GM21576 (cell line): ENCODE measurements around the gene HOXB3.

Experiments used
- ATAC-seq: cut with Tn5 transposase; IDR thresholded peaks from one replicate; pipeline ENCODE4 v1.9.1; 2021; ENCODE audit warnings: mild to moderate bottlenecking, moderate library complexity; ENCODE audit not compliant: unreplicated experiment

Gene HOXB3

DNA sequence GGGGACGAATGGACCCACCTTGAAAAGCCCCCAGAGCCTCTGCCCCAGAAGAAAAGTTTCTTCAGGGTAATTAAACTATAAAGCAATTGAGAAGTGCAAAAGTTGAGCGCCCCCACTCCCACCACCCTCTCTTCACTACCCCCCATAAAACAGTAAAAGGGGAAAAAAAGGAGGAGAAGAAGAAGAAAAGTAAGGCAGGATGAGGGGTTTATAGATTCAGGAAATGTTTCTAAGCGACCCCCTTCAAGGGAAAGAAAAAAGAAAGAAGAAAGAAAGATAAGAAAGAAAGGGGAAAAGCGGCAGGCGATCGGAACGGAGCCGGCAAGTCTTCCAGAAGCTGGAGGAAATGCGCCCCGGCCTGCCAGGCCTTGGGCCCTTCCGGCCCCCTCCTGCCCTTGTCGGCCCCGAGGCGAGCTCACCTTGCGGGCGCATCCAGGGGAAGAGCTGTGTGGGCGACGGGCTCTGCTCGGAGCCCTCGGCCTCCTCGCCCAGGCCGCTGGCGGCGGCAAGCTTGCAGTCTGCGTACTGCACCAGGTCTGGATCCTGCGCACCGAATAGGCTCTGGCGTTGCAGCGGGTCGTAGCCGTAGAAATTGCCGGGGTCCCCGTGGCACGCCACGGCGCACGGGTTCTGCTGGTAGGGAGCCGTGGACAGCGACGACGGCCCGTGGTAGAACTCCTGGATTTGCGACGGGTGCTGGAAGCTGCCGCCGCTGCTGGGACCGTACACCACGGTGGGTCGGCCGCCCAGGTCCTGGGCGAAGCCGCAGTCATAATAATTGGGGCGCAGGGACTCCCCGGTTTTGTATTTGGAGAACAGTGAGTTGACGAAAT lies 24.0 kb upstream of the HOXB3 start:
- no peak for ATAC-seq

DNA sequence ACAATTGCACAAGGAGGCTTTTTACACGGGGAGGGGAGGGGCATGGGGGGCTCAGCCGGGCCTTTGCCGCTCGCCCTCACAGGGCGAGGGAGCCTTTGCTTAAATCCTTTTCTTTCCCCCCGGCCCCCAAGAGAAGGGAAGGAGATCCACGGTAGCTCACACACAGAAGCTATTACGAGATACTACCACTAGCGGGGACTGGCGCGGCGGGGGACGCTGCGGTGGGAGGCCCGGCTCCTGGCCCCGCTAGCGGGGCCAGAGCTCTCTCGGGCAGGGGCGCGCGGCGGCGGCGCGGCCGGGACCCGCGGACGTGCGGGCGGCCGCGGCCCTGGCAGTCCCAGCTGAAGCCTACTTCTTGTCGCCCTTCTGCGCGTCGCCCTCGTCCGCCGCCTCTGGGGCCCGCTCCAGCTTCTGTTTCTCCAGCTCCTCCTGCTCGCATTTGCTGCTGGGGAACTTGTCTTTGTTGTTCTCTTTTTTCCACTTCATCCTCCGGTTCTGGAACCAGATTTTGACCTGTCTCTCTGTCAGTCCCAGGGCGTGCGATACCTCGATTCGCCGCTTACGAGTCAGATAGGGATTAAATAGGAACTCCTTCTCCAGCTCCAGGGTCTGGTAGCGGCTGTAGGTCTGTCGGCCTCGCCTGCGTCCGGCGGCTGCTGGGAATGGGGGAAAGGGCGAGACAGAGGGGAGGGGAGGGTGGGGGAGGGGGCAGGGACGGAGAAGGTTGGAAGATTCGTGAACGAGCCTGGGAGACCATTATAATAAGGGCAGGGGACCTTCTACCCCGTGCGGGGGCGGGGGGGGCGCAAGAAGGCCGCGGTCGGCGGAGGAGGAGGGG lies 23.0 kb upstream of the HOXB3 start:
- ATAC-seq: no peak

DNA sequence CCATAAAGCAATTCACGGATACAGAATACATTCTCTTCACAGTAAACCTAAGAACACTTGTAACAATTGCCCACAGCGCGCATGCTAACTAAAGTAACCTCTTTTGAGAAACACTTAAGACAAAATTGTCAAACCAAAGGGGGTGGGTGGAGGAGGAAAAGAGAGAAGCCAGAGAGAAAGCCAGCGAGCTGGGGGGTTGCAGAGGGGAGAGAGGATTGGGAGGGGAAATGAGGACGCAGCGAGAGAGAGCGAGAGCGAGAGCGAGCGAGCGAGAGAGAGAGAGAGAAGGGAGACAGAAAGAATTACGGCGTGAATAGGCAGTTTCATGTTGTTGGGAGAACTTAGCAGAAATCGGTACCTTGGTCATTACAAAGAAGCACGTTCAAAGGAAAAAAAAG lies 22.4 kb upstream of the HOXB3 start:
- no peak for ATAC-seq

DNA sequence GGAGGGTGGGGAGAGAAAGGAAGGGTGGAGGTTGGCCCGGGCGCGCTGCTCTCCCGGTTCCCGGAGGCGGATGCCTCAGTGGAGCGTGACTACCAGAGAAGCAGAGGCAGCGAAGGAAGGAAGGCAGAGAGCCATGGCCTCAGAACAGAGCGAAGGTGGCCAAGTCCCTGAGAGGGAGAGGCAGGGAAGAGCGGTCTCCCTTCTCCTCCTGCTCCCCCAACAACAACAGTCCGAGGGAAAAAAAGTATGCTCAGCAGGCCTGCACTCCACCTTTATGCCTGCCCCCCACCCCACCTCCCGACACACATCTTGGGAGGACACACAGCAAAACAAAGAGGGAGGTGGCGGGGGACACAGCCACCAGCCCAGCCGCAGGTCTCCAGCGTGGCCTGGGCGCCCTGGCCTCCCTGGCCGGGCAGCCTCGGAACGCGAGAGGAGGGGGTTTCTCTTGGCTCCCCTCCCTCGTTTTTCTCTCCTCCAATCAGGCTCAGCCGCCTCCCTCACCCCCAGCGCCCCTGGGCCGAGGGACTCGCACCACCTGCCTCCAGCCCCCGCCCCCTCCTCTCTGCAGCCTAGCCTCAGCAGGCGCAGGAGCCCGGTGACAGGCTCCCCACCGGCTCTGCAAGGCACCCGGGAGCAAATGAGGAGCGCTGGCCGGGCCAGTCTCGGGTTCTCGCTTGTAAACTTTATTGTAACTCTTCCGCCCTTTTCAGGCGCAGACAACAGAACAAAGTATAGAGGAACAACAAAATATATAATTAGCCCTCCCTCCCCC lies 21.8 kb upstream of the HOXB3 start:
- no peak for ATAC-seq

DNA sequence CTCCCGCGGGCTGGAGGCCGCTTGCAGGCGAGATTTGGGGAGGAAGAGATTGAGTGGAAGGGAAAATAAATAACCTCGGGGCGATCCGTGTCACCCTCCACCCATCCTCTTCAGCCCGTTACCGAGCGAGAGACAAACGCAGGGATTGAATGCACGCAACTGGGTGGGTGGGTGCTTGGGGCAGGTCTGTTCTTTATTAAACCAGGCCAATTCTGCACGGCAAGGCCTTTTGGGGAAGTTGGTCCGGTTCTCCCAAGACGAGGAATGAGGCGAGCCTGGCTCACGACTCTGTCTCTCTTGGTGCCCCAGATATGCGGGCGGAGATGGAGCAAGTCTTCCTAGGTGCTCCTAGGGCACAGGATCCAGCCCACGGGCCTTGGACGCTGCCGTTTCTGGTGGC lies 21.2 kb upstream of the HOXB3 start:
- ATAC-seq: no peak

DNA sequence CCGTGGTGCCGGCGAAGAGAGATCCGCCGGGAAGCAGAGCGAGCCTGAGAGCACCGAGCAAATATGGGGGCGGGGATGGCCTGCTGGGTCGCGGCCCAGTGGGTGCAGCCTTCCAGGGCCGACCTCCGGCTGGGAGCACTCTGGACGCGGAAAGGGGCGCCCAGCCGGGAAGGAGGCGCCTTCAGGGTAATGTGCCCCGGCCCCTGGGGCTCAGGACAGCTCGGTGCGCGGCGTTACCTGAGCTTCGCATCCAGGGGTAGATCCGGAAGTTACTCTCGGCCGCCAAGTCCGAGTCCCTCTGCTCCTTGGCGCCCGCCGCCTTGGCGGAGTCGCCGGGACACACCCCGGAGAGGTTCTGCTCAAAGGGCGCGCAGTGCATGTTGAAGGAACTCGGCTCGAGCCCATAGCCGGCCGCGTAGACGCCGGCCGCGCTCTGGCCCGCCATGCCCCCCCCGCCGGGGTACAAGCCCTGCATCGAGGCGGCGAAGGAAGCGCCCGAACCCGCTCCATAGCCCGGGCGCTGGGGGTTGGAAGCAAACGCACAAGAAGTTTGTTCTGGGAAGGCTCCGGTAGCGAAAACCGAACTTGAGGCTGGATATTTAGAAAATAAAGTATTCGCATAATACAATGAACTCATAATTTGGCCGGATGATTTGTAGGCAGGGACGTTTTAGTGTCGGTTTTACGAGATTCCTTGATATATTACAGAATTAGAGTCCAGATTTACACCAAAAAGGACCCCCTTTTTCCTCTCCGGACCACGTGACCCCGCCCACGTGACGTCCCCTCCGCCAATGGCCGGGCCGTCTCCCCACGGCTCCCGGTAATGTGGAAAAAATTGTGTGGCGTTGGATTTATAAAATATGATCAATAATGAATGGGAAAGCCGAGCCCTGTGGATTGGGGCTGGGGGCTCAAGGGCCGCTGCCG lies 20.5 kb upstream of the HOXB3 start, which contains the start of gene HOXB7:
Gene HOXB7 (minus strand): TSS at position 736 of the 930 bp plus-strand sequence. CDS start 99 bp downstream, at position 637.
- ATAC-seq: no peak

DNA sequence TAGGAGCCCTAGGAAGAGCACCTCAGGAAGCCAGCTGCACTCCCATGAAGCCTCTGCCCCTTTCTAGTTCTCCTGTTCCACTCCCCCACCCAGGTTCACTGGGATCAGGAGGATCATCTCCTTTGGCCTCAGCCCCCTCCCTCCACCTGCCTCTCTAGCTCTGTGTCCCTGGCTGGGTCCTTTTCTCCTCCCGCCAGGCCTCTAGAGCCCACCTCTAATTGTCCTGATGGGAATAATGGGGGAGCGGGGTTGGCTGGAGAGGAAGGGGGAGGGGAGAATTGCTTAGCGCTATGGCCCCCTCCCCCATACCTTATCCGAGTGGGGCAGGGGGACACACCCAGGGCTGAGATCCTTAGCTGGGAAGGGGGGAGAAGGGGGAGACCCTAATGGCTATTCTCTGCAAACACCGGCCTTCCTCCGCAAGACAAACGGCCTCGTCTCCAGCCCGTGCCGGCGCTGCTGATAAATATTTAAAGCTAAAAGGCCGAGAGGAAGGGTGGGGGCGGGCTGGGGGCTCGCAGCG lies 19.8 kb upstream of the HOXB3 start:
- no peak for ATAC-seq

DNA sequence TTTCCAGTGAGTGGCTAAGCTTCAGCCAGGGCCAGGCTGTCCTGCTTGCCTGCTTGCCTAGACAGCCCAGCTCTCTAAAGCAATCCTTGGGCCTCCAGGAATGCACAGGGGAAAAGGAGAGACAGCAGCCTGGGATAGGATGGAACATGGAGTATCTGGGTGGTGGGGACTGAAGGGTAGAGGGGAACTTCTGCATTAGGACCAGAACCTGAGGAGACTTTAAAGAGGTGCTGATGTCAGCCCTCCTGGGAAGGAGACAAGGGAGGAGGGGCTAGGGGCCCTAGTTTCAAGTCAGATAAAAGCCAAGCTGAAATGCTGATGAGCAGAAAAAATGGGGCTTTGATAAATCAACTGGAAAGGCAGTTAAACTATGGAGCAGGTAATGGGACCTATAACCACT lies 19.0 kb upstream of the HOXB3 start:
- ATAC-seq: no peak

DNA sequence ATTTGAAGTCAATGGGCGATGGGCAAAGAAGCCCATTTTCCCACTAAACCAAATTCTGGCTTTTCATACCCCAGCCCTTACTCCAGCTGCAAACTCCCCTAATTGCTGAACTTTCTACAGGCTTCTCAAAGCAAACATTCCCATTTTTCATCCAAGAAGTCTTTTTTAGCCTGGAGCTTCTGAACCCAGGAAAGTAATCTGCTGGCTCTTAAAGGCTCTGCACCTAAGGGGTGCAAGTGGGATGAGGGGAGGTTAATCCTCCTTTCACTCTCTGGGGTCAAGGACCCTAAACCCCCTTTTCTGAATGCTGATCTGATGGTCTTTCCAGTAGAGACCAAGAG lies 18.4 kb upstream of the HOXB3 start:
- no peak for ATAC-seq

DNA sequence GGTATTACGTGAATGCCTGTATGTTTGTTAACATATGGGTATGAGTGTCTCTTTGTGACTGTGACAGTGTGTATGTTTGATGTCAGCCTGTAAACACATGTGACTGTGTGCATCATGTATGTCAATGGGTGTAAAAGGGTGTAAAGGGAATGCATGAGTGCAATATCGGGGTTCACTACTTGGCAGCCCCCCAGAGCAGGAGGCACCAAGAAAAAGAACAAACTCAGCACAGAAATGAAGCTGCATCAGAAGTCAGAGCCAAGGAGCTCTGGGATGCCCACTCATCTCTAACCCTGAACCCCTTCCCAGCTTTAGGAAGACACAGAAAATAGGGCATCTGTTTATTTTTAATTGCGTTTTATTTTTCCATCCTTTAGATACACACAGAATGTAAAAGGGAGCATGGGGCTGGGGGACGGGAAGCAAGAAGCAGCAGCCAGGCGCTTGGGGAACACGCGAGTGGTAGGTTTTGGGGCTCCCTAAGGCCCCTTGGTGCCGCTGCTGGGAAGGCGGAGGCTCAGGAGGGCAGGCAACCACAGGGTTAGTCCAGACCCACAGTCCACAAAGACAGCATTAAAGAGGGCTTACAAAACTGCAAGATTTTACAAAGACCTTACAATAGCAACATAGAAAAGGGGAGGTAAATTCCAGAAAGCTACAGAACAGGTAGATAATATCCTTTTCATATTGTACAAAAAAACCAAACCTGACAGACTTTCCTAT lies 17.0 kb upstream of the HOXB3 start:
- ATAC-seq: no peak

DNA sequence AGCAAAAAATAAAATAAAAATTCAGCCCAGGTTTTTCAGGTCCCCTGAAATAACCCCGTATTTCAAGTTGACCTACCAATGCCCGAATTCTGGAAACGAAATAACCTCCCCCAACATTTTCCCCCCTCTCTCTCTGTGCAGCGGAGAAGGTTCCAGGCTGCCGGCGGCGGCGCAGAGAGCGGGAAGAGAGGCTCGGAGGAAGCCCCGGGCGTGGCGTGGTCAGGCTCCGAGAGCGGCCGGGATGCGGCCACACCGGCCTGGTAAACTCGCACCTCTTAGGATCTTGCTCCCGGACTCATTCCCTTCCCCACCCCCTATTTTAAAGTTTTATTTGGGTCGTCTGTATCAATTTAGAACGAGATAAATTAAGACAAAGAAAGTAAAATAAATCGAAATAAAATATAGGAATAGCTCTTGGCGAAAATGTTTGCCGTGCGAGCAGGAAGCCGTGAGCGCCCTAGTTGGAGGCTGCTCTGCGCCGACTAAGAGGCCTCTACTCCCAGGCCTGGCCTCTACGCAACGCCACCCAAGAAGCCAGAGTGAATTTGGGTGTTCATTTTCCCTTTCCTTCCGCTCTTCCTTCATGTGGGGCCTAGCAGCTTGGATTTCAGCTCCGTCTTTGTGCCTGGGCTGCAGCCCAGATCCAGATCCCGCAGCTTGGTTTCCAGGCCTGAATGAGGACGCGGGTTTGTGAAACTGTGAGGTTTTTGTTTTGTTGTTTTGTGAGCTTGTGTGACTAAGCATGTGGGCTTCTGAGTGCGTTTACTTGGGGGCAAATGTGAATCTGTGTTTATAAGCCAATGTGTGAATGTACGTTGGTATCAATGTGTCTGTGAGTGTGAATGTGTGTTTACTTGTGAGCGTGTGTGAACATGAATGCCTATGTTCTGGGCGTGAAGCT lies 16.2 kb upstream of the HOXB3 start:
- no peak for ATAC-seq

DNA sequence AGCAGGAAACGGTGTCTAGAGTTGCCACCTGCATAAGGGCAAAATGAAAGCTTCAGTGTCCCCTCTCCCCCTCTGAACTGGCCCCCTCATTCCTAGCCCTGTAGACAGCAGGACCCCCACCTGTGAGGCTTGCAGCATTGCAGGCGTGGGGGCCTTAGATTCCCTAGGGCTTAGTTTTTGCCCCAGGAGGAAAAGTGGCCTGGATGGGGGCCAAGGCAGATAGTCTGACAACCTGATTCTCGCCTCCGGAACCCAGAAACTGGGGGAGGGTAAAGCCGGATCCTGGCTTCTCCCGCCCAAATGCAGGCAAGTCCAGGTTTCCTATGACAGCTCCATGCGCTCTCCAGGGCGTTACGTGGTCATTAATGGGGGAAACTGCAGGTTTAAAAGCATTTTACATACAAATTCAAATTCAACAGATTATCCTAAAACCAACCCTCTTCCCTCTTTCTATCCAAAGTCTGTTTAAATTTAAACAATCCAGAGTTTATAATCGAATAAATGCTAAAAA lies 15.4 kb upstream of the HOXB3 start:
- ATAC-seq: no peak

DNA sequence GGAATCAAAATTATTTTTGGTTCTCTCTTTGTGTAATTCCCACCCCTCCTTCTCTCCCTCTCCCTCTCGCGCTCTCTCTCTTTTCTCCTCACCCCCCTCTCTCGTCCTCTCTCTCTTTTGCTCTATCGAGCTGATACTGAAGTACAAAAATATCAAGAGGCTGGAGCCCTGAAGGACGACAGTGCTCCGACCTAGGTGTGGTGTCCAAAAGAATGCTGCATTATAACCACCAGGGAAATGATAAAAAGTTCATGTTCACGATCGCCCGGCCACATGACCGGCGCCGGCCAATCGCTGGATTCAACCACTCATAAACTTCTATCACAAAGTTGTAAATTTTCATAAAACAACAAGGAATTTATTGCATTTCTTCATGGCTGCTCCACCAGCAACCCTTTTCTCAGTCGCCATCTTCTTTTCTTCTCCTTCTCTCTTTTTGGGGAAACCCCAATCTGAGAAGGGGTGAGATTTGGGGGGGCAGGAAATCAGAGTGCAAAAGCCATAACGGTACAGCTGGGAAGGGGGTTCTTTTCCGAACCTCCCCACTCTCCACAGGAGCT lies 14.8 kb upstream of the HOXB3 start, which contains the start of gene HOXB6:
Gene HOXB6 (minus strand): TSS at position 217 of the 560 bp plus-strand sequence. CDS start 6,836 bp downstream, outside the sequence.
- no peak for ATAC-seq

DNA sequence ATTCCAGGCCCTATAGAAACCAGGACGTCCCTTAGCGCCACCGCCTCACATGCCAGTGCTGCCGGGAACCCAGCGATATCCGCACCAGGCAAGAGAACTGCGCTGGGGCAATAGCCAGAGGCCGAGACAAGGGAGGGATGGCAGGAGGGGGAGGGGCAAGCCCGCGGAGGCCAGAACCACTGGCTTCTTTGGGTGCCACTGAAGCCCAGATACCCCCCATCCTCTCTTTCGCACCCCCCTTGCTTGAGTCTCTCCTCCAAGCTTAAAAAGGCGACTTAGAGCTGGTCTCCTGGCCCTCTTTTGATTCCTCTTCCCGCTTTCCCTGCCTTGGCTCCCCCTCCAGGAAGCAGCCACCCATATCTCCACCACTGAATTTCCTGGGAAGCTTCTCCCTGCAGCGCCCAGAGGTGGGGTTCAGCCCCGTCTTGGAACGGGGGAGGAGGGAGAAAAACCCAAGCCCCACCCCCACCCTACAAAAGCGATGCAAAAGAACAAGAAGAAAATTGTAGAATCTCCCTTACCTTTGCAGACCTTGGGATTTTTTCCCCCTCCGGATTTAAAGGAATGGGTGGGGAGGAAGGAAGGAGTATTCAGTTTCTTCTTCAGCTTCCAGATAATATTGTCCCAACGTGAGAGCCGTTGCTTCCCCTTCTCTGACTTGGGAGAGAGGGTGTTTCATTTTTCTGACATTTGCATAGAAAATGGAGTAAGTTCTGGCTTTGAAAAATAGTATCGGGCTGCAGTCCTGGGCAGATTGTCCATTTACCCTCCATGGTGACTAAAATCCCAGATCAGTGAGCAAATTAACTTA lies 14.1 kb upstream of the HOXB3 start:
- ATAC-seq: no peak

DNA sequence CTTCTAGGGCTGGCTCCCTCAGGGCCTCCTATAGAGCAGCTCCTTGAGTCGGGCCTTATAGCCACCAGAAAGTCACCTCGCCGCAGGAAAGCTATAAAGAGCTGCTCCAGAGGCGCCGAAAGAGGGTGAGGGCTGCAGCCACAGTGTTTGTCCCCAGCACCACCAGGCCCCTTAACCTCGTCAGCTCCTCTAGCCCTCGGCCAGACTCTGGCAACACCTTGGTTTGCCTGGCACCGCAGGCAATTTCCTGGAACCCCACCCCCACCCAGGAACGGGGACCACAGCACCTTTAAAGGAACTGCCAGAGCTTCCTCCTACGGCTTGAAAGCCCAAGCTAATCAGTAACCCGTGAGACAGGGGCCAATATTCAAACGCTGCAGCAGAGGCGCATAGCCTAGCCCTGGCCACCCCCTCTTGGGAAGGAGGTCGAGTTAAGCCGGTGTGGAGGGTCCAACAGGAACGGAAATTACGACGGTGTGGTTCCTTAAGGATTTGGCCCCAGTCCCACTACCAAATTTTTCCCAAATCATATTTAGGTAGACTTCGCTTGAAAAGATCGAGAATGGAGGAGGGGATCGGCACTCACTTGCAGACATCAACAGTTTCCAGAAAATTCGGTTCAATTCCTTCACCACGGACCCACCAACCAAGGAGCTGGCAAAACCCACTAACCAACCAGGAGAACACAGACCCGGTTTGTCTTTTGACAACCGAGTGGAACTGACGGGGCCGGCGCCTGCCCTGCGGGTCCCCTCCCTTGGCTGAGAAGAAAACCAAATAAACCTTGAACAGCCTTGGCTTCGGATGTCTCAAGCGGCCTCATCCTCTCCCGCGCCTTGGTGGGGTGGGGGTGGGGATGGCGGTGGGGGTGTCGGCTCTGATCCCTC lies 11.7 kb upstream of the HOXB3 start:
- no peak for ATAC-seq

DNA sequence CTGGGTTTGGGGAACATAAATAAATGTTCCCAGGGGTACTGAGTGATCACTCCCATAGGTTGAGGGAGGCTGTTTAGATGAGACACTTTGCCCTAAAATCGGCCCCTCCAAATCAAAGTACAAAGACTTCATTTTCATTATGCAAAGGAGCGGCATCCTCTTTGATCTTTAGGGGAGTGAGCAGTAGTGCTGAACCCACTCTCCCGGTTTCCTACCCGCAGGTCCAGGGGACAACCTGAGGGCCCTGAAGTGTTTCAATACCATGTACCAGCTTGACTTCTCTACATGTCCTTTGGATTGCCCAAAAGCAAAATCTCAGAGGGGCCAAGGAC lies 11.1 kb upstream of the HOXB3 start:
- ATAC-seq: no peak
